HepG2 (cell line): ENCODE data around the gene PYGB. TPM values are rescaled to one million over a fixed set of nuclear protein-coding genes. Genes with fewer than 3 reads are reported as not detected.
A peak's percentile ranks its signal among the peaks of the same experiment; 100 is the strongest.

Experiments
- ARID2 ChIP-seq: sonication (generic); formaldehyde crosslinking; IDR thresholded peaks from 2 replicates; pipeline ENCODE4 v1.8.1; 2022; ENCODE audit warnings: mild to moderate bottlenecking, missing genetic modification reagents, borderline replicate concordance
- EEA1 ChIP-seq: sonication (generic); formaldehyde crosslinking; IDR thresholded peaks from 2 replicates; pipeline ENCODE4 v1.5.1; 2020; ENCODE audit warnings: mild to moderate bottlenecking, missing genetic modification reagents, borderline replicate concordance
- KDM1A ChIP-seq: IDR thresholded peaks from 2 replicates; pipeline ENCODE4 v1.6.1; 2016; ENCODE audit warnings: missing compliant biosample characterization
- MLLT10 ChIP-seq: sonication (generic); formaldehyde crosslinking; IDR thresholded peaks from 2 replicates; pipeline ENCODE4 v1.4.0; 2020; ENCODE audit warnings: missing genetic modification reagents
- NFKB2 ChIP-seq: sonication (generic); formaldehyde crosslinking; IDR thresholded peaks from 2 replicates; pipeline ENCODE4 v1.4.0; 2020; ENCODE audit warnings: missing genetic modification reagents, borderline replicate concordance
- PAX8 ChIP-seq: sonication (generic); formaldehyde crosslinking; IDR thresholded peaks from 2 replicates; pipeline ENCODE4 v1.8.0; 2022; ENCODE audit warnings: mild to moderate bottlenecking, missing genetic modification reagents, borderline replicate concordance
- RAD21 ChIP-seq: fragments of 450-650 bp; formaldehyde crosslinking; IDR thresholded peaks from 2 replicates; pipeline ENCODE4 v1.5.0; 2020; ENCODE audit warnings: mild to moderate bottlenecking
- REPIN1 ChIP-seq: sonication (generic); formaldehyde crosslinking; IDR thresholded peaks from 2 replicates; pipeline ENCODE4 v1.8.0; 2022; ENCODE audit warnings: missing genetic modification reagents, low read depth, mild to moderate bottlenecking, borderline replicate concordance
- RFXAP ChIP-seq: sonication (generic); formaldehyde crosslinking; IDR thresholded peaks from 2 replicates; pipeline ENCODE4 v1.4.0; 2020; ENCODE audit warnings: missing genetic modification reagents, borderline replicate concordance
- TAF15 ChIP-seq: fragments of 200-400 bp; formaldehyde crosslinking; IDR thresholded peaks from one replicate; pipeline ENCODE4 v1.6.1; 2018; ENCODE audit warnings: mild to moderate bottlenecking, low read depth, low read length; ENCODE audit not compliant: poor library complexity, severe bottlenecking
- ZNF546 ChIP-seq: sonication (generic); formaldehyde crosslinking; conservative IDR thresholded peaks from 2 replicates; pipeline ENCODE4 v1.8.1; 2023; ENCODE audit warnings: mild to moderate bottlenecking, missing genetic modification reagents
- ZNF572 ChIP-seq: sonication (generic); formaldehyde crosslinking; IDR thresholded peaks from 2 replicates; pipeline ENCODE4 v1.5.1; 2020; ENCODE audit warnings: mild to moderate bottlenecking, missing genetic modification reagents
- polyA plus RNA-seq, 8 experiments: library from polyadenylated mRNA; depleted of rRNA in 3 of 8; stranded (reverse) in 7 of 8; unstranded in 1 of 8; fragments of >200 nt; fragmentation: Illumina TruSeq in 4 of 8; extraction: Trizol in 4 of 8; gene quantifications; 2 replicates each; pipeline versions ENCODE4 v1.2.1 to v1.2.3, GENCODE V29; 2011 to 2016; ENCODE audit warnings: low read depth in 4 of 8, missing spikeins in 1 of 8, mixed read lengths in 1 of 8; ENCODE audit not compliant: insufficient read depth in 1 of 8
- total RNA-seq, 5 experiments: library from RNA; depleted of rRNA; stranded (reverse); fragments of >200 nt; fragmentation: Illumina TruSeq; extraction: Trizol; gene quantifications; 2 replicates each; pipeline ENCODE4 v1.2.3, GENCODE V29; 2016; ENCODE audit warnings: low read depth in 1 of 5
- TF ChIP-seq, protein P1 (sequence below): sonication (generic); formaldehyde crosslinking; IDR thresholded peaks from 2 replicates; pipeline ENCODE4 v1.4.0; 2020; ENCODE audit warnings: missing genetic modification reagents, borderline replicate concordance
- TF ChIP-seq, protein P2 (sequence below): sonication (generic); formaldehyde crosslinking; IDR thresholded peaks from 2 replicates; pipeline ENCODE4 v1.4.0; 2020; ENCODE audit warnings: missing genetic modification reagents, mild to moderate bottlenecking, borderline replicate concordance
- TF ChIP-seq, protein P3 (sequence below): IDR thresholded peaks from 2 replicates; pipeline ENCODE4 v1.6.1; 2016; ENCODE audit warnings: mild to moderate bottlenecking
- TF ChIP-seq, protein P4 (sequence below): sonication (generic); formaldehyde crosslinking; conservative IDR thresholded peaks from 2 replicates; pipeline ENCODE4 v1.8.0; 2022; ENCODE audit warnings: mild to moderate bottlenecking, moderate library complexity, missing genetic modification reagents

The PYGB gene
- total and polyA plus RNA-seq, 2 of the 13 experiments (the other 11 are each of a cell fraction or from before 2014, with no cell fraction given): 24.2 to 86.3 TPM

DNA sequence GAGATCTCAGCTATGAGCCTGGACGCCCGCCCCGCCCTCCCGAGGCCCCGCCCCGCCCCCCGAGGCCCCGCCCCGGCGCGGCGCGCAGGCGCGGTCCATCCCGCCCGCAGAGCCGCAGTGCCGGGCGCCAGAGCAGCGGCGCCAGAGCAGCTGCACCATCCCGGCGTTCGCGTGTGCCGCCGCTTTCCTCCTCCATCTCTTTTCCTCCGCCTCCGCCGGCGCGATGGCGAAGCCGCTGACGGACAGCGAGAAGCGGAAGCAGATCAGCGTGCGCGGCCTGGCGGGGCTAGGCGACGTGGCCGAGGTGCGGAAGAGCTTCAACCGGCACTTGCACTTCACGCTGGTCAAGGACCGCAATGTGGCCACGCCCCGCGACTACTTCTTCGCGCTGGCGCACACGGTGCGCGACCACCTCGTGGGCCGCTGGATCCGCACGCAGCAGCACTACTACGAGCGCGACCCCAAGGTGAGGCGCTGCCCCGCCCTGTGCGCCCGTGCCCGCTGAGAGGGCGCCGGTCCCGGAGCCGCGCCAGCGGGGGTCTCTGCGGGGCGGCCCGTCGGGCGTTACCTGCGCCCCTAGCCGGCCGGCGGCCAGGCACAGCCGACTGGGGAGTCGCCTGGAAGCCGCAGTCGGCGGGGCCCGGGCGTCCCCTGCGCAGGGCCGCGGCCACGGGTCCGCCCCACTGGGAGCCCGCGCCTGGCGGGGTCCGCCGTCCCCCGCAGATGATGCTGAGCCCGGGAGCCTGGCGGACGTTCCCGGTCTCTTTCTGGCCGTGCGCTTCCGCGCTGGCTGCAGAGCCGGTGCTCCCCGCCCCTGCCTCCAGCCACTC, at the start of gene PYGB (continued):
- TF ChIP-seq, protein P1, sequence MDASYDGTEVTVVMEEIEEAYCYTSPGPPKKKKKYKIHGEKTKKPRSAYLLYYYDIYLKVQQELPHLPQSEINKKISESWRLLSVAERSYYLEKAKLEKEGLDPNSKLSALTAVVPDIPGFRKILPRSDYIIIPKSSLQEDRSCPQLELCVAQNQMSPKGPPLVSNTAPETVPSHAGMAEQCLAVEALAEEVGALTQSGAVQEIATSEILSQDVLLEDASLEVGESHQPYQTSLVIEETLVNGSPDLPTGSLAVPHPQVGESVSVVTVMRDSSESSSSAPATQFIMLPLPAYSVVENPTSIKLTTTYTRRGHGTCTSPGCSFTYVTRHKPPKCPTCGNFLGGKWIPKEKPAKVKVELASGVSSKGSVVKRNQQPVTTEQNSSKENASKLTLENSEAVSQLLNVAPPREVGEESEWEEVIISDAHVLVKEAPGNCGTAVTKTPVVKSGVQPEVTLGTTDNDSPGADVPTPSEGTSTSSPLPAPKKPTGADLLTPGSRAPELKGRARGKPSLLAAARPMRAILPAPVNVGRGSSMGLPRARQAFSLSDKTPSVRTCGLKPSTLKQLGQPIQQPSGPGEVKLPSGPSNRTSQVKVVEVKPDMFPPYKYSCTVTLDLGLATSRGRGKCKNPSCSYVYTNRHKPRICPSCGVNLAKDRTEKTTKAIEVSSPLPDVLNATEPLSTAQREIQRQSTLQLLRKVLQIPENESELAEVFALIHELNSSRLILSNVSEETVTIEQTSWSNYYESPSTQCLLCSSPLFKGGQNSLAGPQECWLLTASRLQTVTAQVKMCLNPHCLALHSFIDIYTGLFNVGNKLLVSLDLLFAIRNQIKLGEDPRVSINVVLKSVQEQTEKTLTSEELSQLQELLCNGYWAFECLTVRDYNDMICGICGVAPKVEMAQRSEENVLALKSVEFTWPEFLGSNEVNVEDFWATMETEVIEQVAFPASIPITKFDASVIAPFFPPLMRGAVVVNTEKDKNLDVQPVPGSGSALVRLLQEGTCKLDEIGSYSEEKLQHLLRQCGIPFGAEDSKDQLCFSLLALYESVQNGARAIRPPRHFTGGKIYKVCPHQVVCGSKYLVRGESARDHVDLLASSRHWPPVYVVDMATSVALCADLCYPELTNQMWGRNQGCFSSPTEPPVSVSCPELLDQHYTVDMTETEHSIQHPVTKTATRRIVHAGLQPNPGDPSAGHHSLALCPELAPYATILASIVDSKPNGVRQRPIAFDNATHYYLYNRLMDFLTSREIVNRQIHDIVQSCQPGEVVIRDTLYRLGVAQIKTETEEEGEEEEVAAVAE (CRISPR knock-in tag): peak; percentile 78; the same call in 1 of the 2 replicates
- TF ChIP-seq, protein P2, sequence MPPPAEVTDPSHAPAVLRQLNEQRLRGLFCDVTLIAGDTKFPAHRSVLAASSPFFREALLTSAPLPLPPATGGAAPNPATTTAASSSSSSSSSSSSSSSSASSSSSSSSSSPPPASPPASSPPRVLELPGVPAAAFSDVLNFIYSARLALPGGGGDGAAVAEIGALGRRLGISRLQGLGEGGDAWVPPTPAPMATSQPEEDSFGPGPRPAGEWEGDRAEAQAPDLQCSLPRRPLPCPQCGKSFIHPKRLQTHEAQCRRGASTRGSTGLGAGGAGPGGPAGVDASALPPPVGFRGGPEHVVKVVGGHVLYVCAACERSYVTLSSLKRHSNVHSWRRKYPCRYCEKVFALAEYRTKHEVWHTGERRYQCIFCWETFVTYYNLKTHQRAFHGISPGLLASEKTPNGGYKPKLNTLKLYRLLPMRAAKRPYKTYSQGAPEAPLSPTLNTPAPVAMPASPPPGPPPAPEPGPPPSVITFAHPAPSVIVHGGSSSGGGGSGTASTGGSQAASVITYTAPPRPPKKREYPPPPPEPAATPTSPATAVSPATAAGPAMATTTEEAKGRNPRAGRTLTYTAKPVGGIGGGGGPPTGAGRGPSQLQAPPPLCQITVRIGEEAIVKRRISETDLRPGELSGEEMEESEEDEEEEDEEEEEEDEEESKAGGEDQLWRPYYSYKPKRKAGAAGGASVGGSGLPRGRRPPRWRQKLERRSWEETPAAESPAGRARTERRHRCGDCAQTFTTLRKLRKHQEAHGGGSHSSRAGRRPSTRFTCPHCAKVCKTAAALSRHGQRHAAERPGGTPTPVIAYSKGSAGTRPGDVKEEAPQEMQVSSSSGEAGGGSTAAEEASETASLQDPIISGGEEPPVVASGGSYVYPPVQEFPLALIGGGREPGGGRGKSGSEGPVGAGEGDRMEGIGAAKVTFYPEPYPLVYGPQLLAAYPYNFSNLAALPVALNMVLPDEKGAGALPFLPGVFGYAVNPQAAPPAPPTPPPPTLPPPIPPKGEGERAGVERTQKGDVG (CRISPR knock-in tag): peak; percentile 90; the same call in 1 of the 2 replicates
- peak; percentile 56 for TF ChIP-seq EEA1 (CRISPR knock-in tag)
- TF ChIP-seq TAF15: peak; percentile 36
- 0 out of 2 replicates have a peak, but pooled peaks have one; percentile 41 for TF ChIP-seq ZNF572
- TF ChIP-seq RFXAP: peak; percentile 64; the same call in 1 of the 2 replicates
- TF ChIP-seq, protein P3, sequence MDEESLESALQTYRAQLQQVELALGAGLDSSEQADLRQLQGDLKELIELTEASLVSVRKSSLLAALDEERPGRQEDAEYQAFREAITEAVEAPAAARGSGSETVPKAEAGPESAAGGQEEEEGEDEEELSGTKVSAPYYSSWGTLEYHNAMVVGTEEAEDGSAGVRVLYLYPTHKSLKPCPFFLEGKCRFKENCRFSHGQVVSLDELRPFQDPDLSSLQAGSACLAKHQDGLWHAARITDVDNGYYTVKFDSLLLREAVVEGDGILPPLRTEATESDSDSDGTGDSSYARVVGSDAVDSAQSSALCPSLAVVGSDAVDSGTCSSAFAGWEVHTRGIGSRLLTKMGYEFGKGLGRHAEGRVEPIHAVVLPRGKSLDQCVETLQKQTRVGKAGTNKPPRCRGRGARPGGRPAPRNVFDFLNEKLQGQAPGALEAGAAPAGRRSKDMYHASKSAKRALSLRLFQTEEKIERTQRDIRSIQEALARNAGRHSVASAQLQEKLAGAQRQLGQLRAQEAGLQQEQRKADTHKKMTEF (CRISPR knock-in tag): peak; percentile 90
- peak; percentile 59 for TF ChIP-seq RAD21 (CRISPR knock-in tag)
- peak; percentile 96; the same call in 1 of the 2 replicates for TF ChIP-seq PAX8 (CRISPR knock-in tag)
- TF ChIP-seq ZNF546 (CRISPR knock-in tag): peak; percentile 87
- peak; percentile 70 for TF ChIP-seq KDM1A
- peak; percentile 77 for TF ChIP-seq ARID2 (CRISPR knock-in tag)
- TF ChIP-seq NFKB2: peak; percentile 94
- TF ChIP-seq, protein P4, sequence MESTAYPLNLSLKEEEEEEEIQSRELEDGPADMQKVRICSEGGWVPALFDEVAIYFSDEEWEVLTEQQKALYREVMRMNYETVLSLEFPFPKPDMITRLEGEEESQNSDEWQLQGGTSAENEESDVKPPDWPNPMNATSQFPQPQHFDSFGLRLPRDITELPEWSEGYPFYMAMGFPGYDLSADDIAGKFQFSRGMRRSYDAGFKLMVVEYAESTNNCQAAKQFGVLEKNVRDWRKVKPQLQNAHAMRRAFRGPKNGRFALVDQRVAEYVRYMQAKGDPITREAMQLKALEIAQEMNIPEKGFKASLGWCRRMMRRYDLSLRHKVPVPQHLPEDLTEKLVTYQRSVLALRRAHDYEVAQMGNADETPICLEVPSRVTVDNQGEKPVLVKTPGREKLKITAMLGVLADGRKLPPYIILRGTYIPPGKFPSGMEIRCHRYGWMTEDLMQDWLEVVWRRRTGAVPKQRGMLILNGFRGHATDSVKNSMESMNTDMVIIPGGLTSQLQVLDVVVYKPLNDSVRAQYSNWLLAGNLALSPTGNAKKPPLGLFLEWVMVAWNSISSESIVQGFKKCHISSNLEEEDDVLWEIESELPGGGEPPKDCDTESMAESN (CRISPR knock-in tag): peak; percentile 99
- no peak for TF ChIP-seq MLLT10
- peak; percentile 94 for TF ChIP-seq REPIN1
